DMS 273 treated with DMSO at 0.1 percent for 48 hours (cell line): Measurements from ENCODE around the gene LGALS9.
"Not testable (repeated sequence)": the region's sequence is repeated elsewhere in the genome, so short reads cannot be mapped to it uniquely, and the experiment has no call there.

Experiments
- DNase-seq: peaks from one replicate; lab custom pipeline; 2025; lab: John Stamatoyannopoulos, UW

Gene LGALS9

DNA sequence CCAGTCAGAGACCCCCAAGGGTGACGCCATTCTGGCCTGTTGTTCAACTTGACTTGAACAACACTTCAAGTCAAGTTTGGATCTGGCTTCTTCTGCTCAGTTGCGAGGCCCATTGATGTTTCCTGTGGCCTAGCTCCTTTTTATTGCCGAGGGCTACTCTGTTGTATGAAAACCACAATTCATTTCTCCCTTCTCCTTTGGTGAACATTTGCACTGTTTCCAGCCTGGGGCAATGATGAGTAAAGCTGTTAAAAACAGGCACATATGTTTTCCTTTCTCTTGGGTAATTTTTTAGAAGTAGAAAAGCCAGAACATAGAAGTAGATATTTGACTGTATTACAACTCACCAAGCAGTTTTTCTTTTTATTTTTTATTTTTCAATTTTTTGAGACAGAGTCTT, 1.7 kb upstream of the LGALS9 start:
- DNase-seq: not testable (repeated sequence)

DNA sequence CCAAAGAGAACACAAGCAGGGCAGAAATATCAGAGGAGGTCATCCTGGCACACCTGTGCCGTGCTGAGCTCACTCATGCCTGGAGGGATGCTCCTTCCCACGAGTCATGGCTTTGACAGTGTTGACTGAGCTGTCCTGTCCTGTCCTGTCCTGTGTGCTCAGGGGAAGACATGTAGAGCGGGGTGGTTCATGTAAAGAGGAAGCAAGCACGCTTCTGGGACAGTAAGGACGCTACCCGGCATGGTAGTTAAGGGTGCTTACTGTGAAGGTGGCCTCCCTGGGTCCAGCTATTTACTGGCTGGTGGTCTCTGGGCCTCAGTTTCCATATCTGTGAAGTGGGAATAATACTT, 398 bp downstream of the LGALS9 start:
- DNase-seq: no peak

GRCh38 chr17:27631897-27632725, 1.1 kb downstream of the LGALS9 start:
- no peak for DNase-seq

- not testable (repeated sequence) for DNase-seq
These were observed 1.8 kb downstream of the LGALS9 start for GRCh38 chr17:27632766-27633165.

GRCh38 chr17:27633312-27634025, 2.5 kb downstream of the LGALS9 start:
- no peak for DNase-seq

DNA sequence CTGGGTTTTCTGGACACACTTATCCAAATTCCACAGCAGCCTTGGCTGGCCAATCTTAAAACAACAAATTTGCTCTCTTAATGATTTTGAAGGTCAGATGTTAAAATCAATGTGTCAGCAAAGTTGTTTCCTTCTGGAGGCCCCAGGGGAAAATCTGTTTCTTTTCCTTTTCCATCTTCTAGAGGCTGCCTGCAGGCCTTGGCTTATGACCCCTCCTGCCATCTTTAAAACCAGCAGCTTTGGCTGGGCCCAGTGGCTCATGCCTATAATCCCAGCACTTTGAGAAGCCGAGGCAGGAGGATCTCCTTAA, 3.0 kb downstream of the LGALS9 start:
- no peak for DNase-seq

- no peak for DNase-seq
These were observed 3.8 kb downstream of the LGALS9 start for GRCh38 chr17:27634776-27635175.

- no peak for DNase-seq
These were observed 4.4 kb downstream of the LGALS9 start for GRCh38 chr17:27635275-27635823.

DNA sequence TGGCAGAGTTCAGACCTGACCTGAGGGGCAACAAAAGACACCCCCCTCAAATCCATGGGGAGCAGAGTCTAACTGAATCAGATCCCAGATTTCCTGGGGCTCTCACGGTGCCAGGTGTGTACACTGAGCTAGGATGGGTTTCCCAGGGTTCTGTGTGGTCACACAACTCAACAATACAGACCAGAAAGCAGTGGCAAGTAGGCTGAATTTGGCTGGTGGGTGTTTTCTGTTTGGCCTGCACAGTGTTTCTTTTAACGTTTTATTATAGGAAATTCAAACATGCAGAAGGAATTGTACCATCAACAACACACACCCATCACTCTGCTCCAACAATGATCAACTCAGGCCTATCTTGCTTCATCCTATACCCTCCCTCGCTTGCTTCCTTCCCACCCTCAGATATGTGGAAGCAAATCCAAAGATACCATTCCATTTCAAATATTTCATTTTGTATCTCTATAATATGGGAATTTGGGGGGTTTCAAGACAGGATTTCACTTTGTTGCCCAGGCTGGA, 5.1 kb downstream of the LGALS9 start:
- not testable (repeated sequence) for DNase-seq

GRCh38 chr17:27637818-27638217, 6.8 kb downstream of the LGALS9 start:
- DNase-seq: not testable (repeated sequence)

GRCh38 chr17:27638415-27638914, 7.5 kb downstream of the LGALS9 start:
- not testable (repeated sequence) for DNase-seq

- DNase-seq: no peak
These were observed 9.8 kb downstream of the LGALS9 start for GRCh38 chr17:27640790-27641189.

GRCh38 chr17:27644586-27644985, 13.6 kb downstream of the LGALS9 start:
- no peak for DNase-seq

DNA sequence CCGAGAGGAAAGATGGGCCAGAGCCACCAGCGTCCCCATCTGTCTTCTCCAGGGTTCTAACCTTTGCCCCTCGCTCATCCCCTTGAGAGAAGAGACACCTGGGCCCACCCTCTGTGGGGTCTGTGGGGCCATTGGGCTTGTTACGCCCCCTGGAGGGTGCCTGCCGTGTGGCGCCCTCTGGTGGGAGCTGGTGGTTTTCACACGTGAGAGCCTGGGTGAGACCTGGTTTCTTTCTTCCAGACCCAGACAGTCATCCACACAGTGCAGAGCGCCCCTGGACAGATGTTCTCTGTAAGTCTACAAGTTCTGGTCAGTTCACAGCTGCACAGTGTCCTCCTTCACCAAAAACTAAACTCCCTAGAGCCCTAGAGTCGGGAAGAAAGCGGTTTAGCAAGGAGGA, 14.6 kb downstream of the LGALS9 start:
- not testable (repeated sequence) for DNase-seq

DNA sequence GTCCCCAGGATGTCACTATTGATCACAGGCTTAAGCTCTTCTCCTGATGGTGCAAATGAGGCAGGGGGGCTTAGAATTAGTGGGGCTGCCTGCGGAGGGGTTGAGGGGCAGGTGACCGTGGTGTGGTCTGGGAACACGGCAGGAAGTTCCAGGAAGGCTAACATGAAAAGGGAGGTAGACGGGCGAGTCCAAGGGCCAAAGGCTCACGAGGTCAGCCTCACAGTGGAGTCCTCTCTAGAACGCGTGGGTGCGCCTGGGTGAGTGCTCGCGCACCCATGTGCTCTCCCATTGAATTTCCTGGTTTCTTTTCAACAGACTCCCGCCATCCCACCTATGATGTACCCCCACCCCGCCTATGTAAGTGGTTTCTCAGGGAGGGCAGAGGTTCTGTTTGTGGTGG, 15.2 kb downstream of the LGALS9 start:
- no peak for DNase-seq

GRCh38 chr17:27647765-27648164, 16.8 kb downstream of the LGALS9 start:
- DNase-seq: no peak

GRCh38 chr17:27649111-27649571, 18.2 kb downstream of the LGALS9 start:
- not testable (repeated sequence) for DNase-seq

GRCh38 chr17:27649929-27650328, 18.9 kb downstream of the LGALS9 start:
- DNase-seq: no peak

- DNase-seq: no peak
These were observed 19.8 kb downstream of the LGALS9 start for GRCh38 chr17:27650836-27651235.

GRCh38 chr17:27651411-27652345, 20.7 kb downstream of the LGALS9 start:
- DNase-seq: no peak

DNA sequence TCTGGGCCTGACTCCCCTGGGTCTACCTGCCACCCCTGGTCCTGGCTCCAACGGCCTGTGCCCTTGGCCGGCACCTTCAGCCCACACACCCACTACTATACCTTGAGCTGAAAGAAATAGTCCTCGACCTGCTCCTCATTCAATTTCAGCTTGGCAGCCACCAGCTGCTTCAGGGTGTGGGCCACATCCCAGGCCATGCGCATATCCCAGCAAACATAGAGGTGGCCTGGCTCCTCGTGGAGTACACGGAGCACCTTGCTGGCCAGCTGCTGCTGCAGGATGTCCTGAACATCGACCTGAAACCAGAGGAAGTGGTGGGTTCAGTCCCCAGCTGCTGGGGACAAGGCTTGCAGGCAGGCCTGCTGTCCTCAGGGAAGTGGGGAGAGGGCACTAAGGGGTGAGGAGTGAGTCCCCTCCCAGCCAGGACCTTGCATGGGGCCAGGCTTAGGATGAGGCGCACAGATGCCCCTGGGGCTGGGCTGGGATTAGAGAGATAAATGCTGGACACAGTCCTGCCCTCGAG, 22.5 kb downstream of the LGALS9 start:
- not testable (repeated sequence) for DNase-seq
